ENCODE results near the gene EVI5L.

DNA sequence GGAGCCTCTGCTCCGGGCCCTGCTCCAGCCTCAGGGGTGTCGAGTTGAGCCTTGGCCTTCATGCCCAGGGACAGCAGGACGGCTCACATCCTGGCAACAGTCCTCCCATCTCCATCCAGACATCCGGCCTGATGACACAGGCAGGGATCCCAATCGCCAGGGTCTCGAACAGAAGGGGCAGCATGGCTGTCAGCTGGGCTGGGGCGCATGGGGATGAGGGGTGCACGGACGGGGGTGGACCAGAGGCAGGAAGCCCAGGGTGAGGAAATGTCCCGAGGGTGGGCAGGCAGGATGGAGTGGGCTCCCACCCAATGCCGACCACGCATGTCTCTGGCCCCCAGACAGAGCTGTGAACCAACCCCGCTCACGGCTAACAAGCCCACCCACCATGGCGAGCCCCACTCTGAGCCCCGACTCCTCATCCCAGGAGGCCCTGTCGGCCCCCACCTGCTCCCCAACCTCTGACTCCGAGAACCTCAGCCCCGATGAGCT lies 16.2 kb downstream of the EVI5L start:
- TF ChIP-seq POLR2A (IDR thresholded peaks at IDR 0.05) = no peak
- TF ChIP-seq, protein P1, sequence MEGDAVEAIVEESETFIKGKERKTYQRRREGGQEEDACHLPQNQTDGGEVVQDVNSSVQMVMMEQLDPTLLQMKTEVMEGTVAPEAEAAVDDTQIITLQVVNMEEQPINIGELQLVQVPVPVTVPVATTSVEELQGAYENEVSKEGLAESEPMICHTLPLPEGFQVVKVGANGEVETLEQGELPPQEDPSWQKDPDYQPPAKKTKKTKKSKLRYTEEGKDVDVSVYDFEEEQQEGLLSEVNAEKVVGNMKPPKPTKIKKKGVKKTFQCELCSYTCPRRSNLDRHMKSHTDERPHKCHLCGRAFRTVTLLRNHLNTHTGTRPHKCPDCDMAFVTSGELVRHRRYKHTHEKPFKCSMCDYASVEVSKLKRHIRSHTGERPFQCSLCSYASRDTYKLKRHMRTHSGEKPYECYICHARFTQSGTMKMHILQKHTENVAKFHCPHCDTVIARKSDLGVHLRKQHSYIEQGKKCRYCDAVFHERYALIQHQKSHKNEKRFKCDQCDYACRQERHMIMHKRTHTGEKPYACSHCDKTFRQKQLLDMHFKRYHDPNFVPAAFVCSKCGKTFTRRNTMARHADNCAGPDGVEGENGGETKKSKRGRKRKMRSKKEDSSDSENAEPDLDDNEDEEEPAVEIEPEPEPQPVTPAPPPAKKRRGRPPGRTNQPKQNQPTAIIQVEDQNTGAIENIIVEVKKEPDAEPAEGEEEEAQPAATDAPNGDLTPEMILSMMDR (IDR thresholded peaks at IDR 0.05) = no peak
- TF ChIP-seq EP300 (IDR thresholded peaks at IDR 0.05) = no peak
